GM12878 (cell line): ENCODE measurements around the gene JAG2. TPM values are rescaled to one million over a fixed set of nuclear protein-coding genes. Genes with fewer than 3 reads are reported as not detected.

ENCODE experiments used
- ATAC-seq: fragments of 200-7000 bp; cut with Tn5 transposase; 3 replicates; pipeline ENCODE4 v1.9.1; 2020; ENCODE audit warnings: mild to moderate bottlenecking, moderate library complexity
- BruUV-seq: library from RNA; stranded (reverse); fragments of 400-500 nt; replicated peaks from 2 replicates; lab custom pipeline; 2021; lab: Mats Ljungman, UMichigan
- CTCF ChIA-PET: fragments of 300-600 bp; sonication (Branson Sonifier 250); formaldehyde crosslinking; extraction: SDS; loops from one replicate; lab custom pipeline; 2021; ENCODE audit warnings: inconsistent platforms; lab: Yijun Ruan, JAX
- POLR2A ChIA-PET: fragments of 350-600 bp; formaldehyde crosslinking; extraction: SDS; loops from one replicate; lab custom pipeline; 2021; ENCODE audit warnings: inconsistent platforms; lab: Charles Lee
- RAD21 ChIA-PET: fragments of 300-600 bp; sonication (Branson Sonifier 250); formaldehyde crosslinking; loops from one replicate; lab custom pipeline; 2023; ENCODE audit warnings: antibody characterized with exemption; ENCODE audit not compliant: unreplicated experiment; lab: Charles Lee
- SMC1A ChIA-PET: fragments of 300-600 bp; sonication (Branson Sonifier 250); formaldehyde crosslinking; loops from one replicate; lab custom pipeline; 2023; ENCODE audit not compliant: unreplicated experiment, uncharacterized antibody; lab: Charles Lee
- DNase-seq: peaks from one replicate; pipeline ENCODE4 v3.0.0-alpha.2; 2011; ENCODE audit warnings: low read depth, low spot score
- FAIRE-seq: peaks from 3 replicates; lab custom pipeline; 2011; peaks lifted over from hg19 to GRCh38; lab: Jason Lieb, UNC
- H2AFZ ChIP-seq: 2 replicates; pipeline ENCODE4 v1.6.0; 2011; ENCODE audit warnings: low read depth, low read length, control low read depth; ENCODE audit not compliant: control insufficient read depth
- H3K27ac ChIP-seq: 2 replicates; pipeline ENCODE4 v1.5.1; 2011; ENCODE audit warnings: control low read depth; ENCODE audit not compliant: control insufficient read depth, insufficient read depth
- H3K27me3 ChIP-seq, 2 experiments: replicated peaks in 1 of 2; 2 replicates each; pipeline versions ENCODE4 v1.6.0 to v1.6.1; 2011; ENCODE audit warnings: low read length in 1 of 2; ENCODE audit not compliant: control insufficient read depth in 2 of 2, insufficient read depth in 2 of 2
- H3K36me3 ChIP-seq, 2 experiments: 2 replicates each; pipeline ENCODE4 v1.5.1; 2011; ENCODE audit warnings: low read length in 1 of 2; ENCODE audit not compliant: control insufficient read depth in 2 of 2, insufficient read depth in 2 of 2
- H3K4me1 ChIP-seq: 2 replicates; pipeline ENCODE4 v1.6.1; 2011; ENCODE audit warnings: mild to moderate bottlenecking, low read length, moderate library complexity, mixed read lengths; ENCODE audit not compliant: control insufficient read depth, insufficient read depth
- H3K4me2 ChIP-seq: 2 replicates; pipeline ENCODE4 v1.6.0; 2011; ENCODE audit warnings: control low read depth; ENCODE audit not compliant: control insufficient read depth, insufficient read depth
- H3K4me3 ChIP-seq: fragments of 200-600 bp; sonication (generic); 2 replicates; pipeline ENCODE4 v1.5.1; 2016
- H3K79me2 ChIP-seq: 2 replicates; pipeline ENCODE4 v1.6.0; 2011; ENCODE audit warnings: low read length; ENCODE audit not compliant: control insufficient read depth, insufficient read depth
- H3K9ac ChIP-seq: 2 replicates; pipeline ENCODE4 v1.8.0; 2011; ENCODE audit warnings: low read length, control low read depth, mixed read lengths; ENCODE audit not compliant: control insufficient read depth, insufficient read depth
- H3K9me3 ChIP-seq: replicated peaks from 3 replicates; pipeline ENCODE4 v1.5.1; 2011; ENCODE audit warnings: mild to moderate bottlenecking, low read length; ENCODE audit not compliant: control insufficient read depth, insufficient read depth
- H4K20me1 ChIP-seq: 2 replicates; pipeline ENCODE4 v1.6.0; 2011; ENCODE audit not compliant: control insufficient read depth, insufficient read depth
- CHD1 ChIP-seq: IDR thresholded peaks from 2 replicates; pipeline ENCODE4 v1.6.1; 2012; ENCODE audit warnings: low read depth, low read length, improper control_type of control experiment
- FOXK2 ChIP-seq: fragments of 450-650 bp; IDR thresholded peaks from 2 replicates; pipeline ENCODE4 v1.6.1; 2017; ENCODE audit warnings: mild to moderate bottlenecking, moderate library complexity
- HDGF ChIP-seq: fragments of 450-650 bp; IDR thresholded peaks from 2 replicates; pipeline ENCODE4 v1.6.1; 2016; ENCODE audit warnings: antibody characterized with exemption
- KDM1A ChIP-seq: fragments of 200-600 bp; sonication (generic); IDR thresholded peaks from 2 replicates; pipeline ENCODE4 v1.6.1; 2016; ENCODE audit warnings: borderline replicate concordance
- NR2C1 ChIP-seq: fragments of 450-650 bp; IDR thresholded peaks from 2 replicates; pipeline ENCODE4 v1.6.1; 2017; ENCODE audit warnings: antibody characterized with exemption, mild to moderate bottlenecking, moderate library complexity
- NRF1 ChIP-seq: conservative IDR thresholded peaks from 2 replicates; pipeline ENCODE4 v1.6.1; 2011; ENCODE audit warnings: mild to moderate bottlenecking, low read depth, low read length, improper control_type of control experiment
- PAX5 ChIP-seq: IDR thresholded peaks from 2 replicates; pipeline ENCODE4 v1.6.1; 2011; ENCODE audit warnings: low read depth, low read length, borderline replicate concordance
- RB1 ChIP-seq: fragments of 450-650 bp; formaldehyde crosslinking; IDR thresholded peaks from 2 replicates; pipeline ENCODE4 v1.6.1; 2017; ENCODE audit warnings: mild to moderate bottlenecking, borderline replicate concordance
- RCOR1 ChIP-seq: conservative IDR thresholded peaks from 2 replicates; pipeline ENCODE4 v1.6.1; 2012; ENCODE audit warnings: low read depth, low read length, improper control_type of control experiment
- SRF ChIP-seq, 2 experiments: IDR thresholded peaks; 2 replicates each; pipeline ENCODE4 v1.6.1; 2011; ENCODE audit warnings: low read depth in 2 of 2, low read length in 2 of 2, mild to moderate bottlenecking in 1 of 2, moderate library complexity in 1 of 2
- STAT3 ChIP-seq: IDR thresholded peaks from 2 replicates; pipeline ENCODE4 v1.6.1; 2011; ENCODE audit warnings: low read depth, low read length, improper control_type of control experiment
- TCF7 ChIP-seq: IDR thresholded peaks from 2 replicates; pipeline ENCODE4 v1.6.1; 2014; ENCODE audit warnings: antibody characterized with exemption, borderline replicate concordance
- WGBS: methylation state at CpG from one replicate; pipeline ENCODE4 v1.1.6; 2016; ENCODE audit warnings: low lambda C conversion rate; ENCODE audit not compliant: insufficient replicate concordance, insufficient coverage; ENCODE audit errors: missing lambda C conversion rate; 5-methylcytosine and 5-hydroxymethylcytosine counted together
- in situ Hi-C: fragments of 300-500 bp; cut with MboI; formaldehyde crosslinking; loops from 9 replicates; pipeline ENCODE4 v1.14.3; 2018; ENCODE audit warnings: mixed read lengths
- intact Hi-C: fragments of 100-400 bp; cut with micrococcal nuclease; formaldehyde crosslinking; loops from one replicate; pipeline ENCODE4 v1.14.2; 2022; ENCODE audit not compliant: unreplicated experiment
- polyA plus RNA-seq, 11 experiments: library from polyadenylated mRNA; depleted of rRNA in 4 of 11; unstranded in 6 of 11; stranded (reverse) in 5 of 11; fragments of >200 nt; fragmentation: Nextera tagmentation in 4 of 11; fragmentation: Illumina TruSeq in 1 of 11; extraction: Ambion mirVana in 4 of 11; extraction: Trizol in 1 of 11; gene quantifications; 1 replicate in 1 of 11; 2 replicates in 10 of 11; pipeline versions ENCODE4 v1.2.1 to v1.2.3, GENCODE V29; 2011 to 2016; ENCODE audit warnings: inconsistent platforms in 2 of 11, missing spikeins in 2 of 11, low read depth in 1 of 11
- total RNA-seq, 4 experiments: library from RNA; depleted of rRNA in 3 of 4; stranded (reverse); fragments of >200 nt in 3 of 4; fragmentation: Illumina TruSeq in 1 of 4; extraction: Trizol in 1 of 4; gene quantifications; 2 replicates each; pipeline versions ENCODE4 v1.2.1 to v1.2.3, GENCODE V29; 2013 to 2021
- TF ChIP-seq, protein P1 (sequence below): IDR thresholded peaks from 2 replicates; pipeline ENCODE4 v1.6.1; 2011; ENCODE audit warnings: low read depth, mild to moderate bottlenecking, low read length, moderate library complexity, borderline replicate concordance; ENCODE audit errors: extremely low read depth
- TF ChIP-seq, protein P2 (sequence below): fragments of 450-650 bp; IDR thresholded peaks from 2 replicates; pipeline ENCODE4 v1.6.1; 2016; ENCODE audit warnings: mild to moderate bottlenecking

Gene JAG2
- total and polyA plus RNA-seq, 10 of the 15 experiments (the other 5 are each of a cell fraction or from before 2014, with no cell fraction given): 0.04 to 0.14 (median 0.06) TPM; not detected in 5

DNA sequence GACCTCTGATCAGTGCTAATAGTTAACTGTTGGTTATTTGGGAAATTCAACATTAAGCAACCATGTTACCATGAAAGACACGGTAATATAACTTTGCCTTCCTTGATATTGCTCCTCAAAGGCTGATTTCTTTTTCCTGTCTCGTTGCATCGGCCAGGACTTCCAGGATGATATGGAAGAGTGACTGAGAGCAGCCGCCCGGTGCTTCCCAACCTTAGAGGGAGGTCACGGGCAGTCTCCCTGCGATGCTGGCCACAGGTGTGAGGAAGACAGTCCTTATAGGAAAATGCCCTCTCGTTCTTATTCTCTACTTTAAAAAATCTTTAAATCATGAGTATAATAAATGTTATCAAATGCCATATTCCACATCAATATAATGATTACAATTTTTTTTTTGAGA lies 70.3 kb downstream of the JAG2 start:
- no peak overlapping the region for H2AFZ ChIP-seq
- peaks cover 4% of the 10 kb centered on the region for H3K9me3 ChIP-seq
- no peak for DNase-seq
- intact Hi-C loops: loop anchor here (10.0 kb wide), 1 partner anchor 66 kb away; the partner anchor contains the start of gene JAG2
- ChIA-PET RAD21 (no interaction called here), CTCF (interaction anchor here (1.0 kb wide), 1 partner anchor 440 kb away, joined by 3 read pairs; no protein-coding TSS in a partner anchor), SMC1A (no interaction called here), POLR2A (interaction anchor here (0.7 kb wide), 1 partner anchor 142 kb away, joined by 5 read pairs; no protein-coding TSS in a partner anchor)
- H3K9ac ChIP-seq: no peak overlapping the region
- H3K4me2 ChIP-seq: no peak overlapping the region
- H3K36me3 ChIP-seq: no peaks in the 10 kb centered on the region
- no peaks in the 10 kb centered on the region for H3K27me3 ChIP-seq
- H3K79me2 ChIP-seq: no peaks in the 10 kb centered on the region
- H3K4me1 ChIP-seq: peaks cover 6% of the 10 kb centered on the region
- ATAC-seq: no peak
- TF ChIP-seq, protein P1, sequence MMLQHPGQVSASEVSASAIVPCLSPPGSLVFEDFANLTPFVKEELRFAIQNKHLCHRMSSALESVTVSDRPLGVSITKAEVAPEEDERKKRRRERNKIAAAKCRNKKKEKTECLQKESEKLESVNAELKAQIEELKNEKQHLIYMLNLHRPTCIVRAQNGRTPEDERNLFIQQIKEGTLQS: no peak
- TF ChIP-seq RB1 (no peak), NRF1 (no peak), SRF (IDR thresholded peaks at IDR 0.05; ENCODE audit: low read depth in 2 of 2, low read length in 2 of 2) (no peak), KDM1A (no peak), CHD1 (no peak), RCOR1 (no peak), HDGF (no peak), TCF7 (no peak), FOXK2 (no peak), NR2C1 (no peak), STAT3 (no peak), PAX5 (no peak)
- TF ChIP-seq, protein P2, sequence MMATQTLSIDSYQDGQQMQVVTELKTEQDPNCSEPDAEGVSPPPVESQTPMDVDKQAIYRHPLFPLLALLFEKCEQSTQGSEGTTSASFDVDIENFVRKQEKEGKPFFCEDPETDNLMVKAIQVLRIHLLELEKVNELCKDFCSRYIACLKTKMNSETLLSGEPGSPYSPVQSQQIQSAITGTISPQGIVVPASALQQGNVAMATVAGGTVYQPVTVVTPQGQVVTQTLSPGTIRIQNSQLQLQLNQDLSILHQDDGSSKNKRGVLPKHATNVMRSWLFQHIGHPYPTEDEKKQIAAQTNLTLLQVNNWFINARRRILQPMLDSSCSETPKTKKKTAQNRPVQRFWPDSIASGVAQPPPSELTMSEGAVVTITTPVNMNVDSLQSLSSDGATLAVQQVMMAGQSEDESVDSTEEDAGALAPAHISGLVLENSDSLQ: no peak
- in situ Hi-C loops: no loop called here
- no peak overlapping the region for H3K27ac ChIP-seq
- no TSS peak for BruUV-seq
- no peak for FAIRE-seq
- H3K4me3 ChIP-seq: no peak overlapping the region
- H4K20me1 ChIP-seq: no peaks in the 10 kb centered on the region
- WGBS: 63% methylated on average over 8 of the region's 8 CpGs
